ENCODE measurements around the gene NOXO1. TPM values are rescaled to one million over a fixed set of nuclear protein-coding genes. Genes with fewer than 3 reads are reported as not detected.
A peak's percentile ranks its signal among the peaks of the same experiment; 100 is the strongest.
"Not testable (repeated sequence)": the region's sequence is repeated elsewhere in the genome, so short reads cannot be mapped to it uniquely, and the experiment has no call there.

Gene NOXO1
- total and polyA plus RNA-seq, 11 donors = 0.06 to 0.15 TPM; not detected in 9

DNA sequence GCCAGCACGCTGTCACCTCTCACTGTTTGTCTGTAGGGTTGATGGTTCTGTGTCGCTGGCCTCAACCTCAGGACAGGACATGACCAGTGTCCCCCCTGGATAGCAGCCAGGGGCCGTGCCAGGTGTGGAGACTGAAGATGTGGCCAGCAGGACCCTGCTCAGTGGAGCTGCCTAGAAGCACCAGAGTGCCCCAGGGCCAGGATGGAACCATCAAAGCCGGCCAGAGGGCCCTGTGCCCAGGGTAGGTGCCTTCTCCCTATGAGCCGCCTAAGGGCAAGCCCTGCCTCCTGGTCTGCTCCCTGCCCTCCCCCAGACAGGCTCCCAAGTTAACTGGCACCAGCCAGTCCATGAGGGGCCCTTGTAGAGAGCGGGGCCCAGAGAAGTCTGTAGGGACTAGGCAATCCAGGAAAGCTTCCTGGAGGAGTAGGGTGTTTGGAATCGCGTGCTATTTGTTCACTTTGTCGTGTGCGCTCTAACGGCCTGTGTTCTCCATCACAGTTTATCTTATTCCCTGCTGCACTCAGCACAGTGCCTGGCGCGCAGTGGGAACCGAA is 22.5 kb downstream of the NOXO1 start:
- ATAC-seq (peak in 2 of 4 donors; percentile 0 to 3), DNase-seq (peak in 1 of 5 donors; percentile 48)
- intact Hi-C loops (cut with DNase I) = no loop called here
- no peak for TF ChIP-seq POLR2A (IDR thresholded peaks at IDR 0.05)
- TF ChIP-seq, protein P1, sequence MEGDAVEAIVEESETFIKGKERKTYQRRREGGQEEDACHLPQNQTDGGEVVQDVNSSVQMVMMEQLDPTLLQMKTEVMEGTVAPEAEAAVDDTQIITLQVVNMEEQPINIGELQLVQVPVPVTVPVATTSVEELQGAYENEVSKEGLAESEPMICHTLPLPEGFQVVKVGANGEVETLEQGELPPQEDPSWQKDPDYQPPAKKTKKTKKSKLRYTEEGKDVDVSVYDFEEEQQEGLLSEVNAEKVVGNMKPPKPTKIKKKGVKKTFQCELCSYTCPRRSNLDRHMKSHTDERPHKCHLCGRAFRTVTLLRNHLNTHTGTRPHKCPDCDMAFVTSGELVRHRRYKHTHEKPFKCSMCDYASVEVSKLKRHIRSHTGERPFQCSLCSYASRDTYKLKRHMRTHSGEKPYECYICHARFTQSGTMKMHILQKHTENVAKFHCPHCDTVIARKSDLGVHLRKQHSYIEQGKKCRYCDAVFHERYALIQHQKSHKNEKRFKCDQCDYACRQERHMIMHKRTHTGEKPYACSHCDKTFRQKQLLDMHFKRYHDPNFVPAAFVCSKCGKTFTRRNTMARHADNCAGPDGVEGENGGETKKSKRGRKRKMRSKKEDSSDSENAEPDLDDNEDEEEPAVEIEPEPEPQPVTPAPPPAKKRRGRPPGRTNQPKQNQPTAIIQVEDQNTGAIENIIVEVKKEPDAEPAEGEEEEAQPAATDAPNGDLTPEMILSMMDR (IDR thresholded peaks at IDR 0.05) = no peak
- Histone ChIP-seq H3K4me1 (peaks cover 7 to 43% (median 26%) of the 10 kb centered on the region in 12 donors), H3K27ac (peak overlapping the region in 11 of 12 donors; percentile 87 to 99 (median 94)), H3K4me3 (peak overlapping the region in 10 of 12 donors; percentile 68 to 100 (median 90)), H3K9me3 (no peaks in the 10 kb centered on the region), H3K36me3 (peaks cover 0 to 33% (median 29%) of the 10 kb centered on the region in 9 donors), H3K27me3 (no peaks in the 10 kb centered on the region)
- WGBS, 4 donors = 19 to 37% (median 33%) methylated on average over 8 to 14 of the region's 14 CpGs

DNA sequence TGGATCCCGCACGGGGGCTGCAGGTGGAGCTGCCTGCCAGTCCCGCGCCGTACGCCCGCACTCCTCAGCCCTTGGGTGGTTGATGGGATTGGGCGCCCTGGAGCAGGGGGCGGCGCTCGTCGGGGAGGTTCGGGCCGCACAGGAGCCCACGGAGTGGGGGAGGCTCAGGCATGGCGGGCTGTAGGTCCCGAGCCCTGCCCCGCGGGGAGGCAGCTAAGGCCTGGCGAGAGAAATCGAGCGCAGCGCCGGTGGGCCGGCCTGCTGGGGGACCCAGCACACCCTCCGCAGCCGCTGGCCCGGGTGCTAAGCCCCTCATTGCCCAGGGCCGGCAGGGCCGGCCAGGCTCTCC is 23.2 kb downstream of the NOXO1 start:
- ATAC-seq; H3K27me3 ChIP-seq; intact Hi-C loops (cut with DNase I); H3K9me3 ChIP-seq; H3K4me3 ChIP-seq; H3K27ac ChIP-seq: not testable (repeated sequence)
- H3K36me3 ChIP-seq = peaks cover 0 to 26% (median 22%) of the 10 kb centered on the region in 9 donors
- peak in 1 of 5 donors; percentile 23 for DNase-seq
- 58 to 79% (median 73%) methylated on average over 7 to 30 of the region's 30 CpGs for WGBS, 4 donors
- H3K4me1 ChIP-seq = peaks cover 6 to 36% (median 22%) of the 10 kb centered on the region in 12 donors

DNA sequence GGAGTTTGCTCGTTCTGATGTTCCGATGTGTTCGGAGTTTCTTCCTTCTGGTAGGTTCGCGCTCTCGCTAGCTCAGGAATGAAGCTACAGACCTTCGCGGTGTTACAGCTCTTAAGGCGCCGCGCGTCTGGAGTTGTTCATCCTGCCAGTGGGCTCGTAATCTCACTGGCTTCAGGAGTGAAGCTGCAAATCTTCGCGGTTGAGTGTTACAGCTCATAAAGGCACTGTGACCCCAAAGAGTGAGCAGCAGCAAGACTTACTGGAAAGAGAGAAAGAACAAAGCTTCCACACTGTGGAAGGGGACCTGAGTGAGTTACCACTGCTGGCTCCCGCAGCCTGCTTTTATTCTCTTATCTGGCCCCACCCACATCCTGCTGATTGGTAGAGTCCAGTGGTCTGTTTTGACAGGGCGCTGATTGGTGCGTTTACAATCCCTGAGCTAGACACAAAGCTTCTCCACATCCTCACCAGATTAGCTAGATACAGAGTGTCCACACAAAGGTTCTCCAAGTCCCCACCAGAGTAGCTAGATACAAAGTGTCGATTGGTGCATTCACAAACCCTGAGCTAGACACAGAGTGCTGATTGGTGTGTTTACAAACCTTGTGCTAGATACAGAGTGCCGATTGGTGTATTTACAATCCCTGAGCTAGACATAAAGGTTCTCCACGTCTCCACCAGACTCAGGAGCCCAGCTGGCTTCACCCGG is 23.7 kb downstream of the NOXO1 start:
- 85 to 92% (median 88%) methylated on average over 16 to 22 of the region's 22 CpGs for WGBS, 4 donors

DNA sequence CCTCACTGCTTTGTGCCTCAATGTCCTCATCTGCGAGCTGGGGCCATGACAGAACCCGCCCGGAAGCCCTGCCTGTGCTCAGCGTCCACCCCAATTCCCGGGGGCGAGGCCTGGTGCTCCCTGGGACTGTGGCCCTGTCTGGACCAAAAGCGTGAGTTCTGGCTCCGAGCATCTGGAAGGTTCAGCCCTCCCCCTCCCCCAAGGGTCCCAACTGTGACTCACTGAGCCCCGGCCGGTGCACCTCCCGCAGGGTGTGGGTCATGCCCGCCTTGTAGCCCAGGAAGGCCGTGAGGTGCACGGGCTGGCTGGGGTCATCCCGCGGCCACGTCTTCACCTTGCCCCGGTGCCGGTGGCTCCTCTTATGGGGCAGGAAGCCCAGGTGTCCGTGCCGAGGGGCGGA is 27.5 kb downstream of the NOXO1 start:
- no peaks in the 10 kb centered on the region for H3K27me3 ChIP-seq
- peak in 2 of 5 donors; percentile 20 to 40 for DNase-seq
- 53 to 94% (median 63%) methylated on average over 4 to 22 of the region's 22 CpGs for WGBS, 4 donors
- peaks cover 0 to 33% (median 5%) of the 10 kb centered on the region in 12 donors for H3K4me1 ChIP-seq
- no peaks in the 10 kb centered on the region for H3K36me3 ChIP-seq
- TF ChIP-seq, protein P1 (IDR thresholded peaks at IDR 0.05) = no peak
- no peak for TF ChIP-seq POLR2A (IDR thresholded peaks at IDR 0.05)
- H3K27ac ChIP-seq = peak overlapping the region; percentile 75 to 99 (median 96)
- H3K4me3 ChIP-seq = peak overlapping the region; percentile 32 to 62 (median 54)
- H3K9me3 ChIP-seq = no peaks in the 10 kb centered on the region
- intact Hi-C loops (cut with DNase I) = no loop called here
- ATAC-seq = peak in 3 of 4 donors; percentile 17 to 23 (median 22)

More for the DNA sequence above, 23.7 kb downstream of the NOXO1 start:
- H3K27me3 ChIP-seq; H3K4me3 ChIP-seq; H3K27ac ChIP-seq; intact Hi-C loops (cut with DNase I); H3K9me3 ChIP-seq; ATAC-seq: not testable (repeated sequence)
- H3K36me3 ChIP-seq = peaks cover 0 to 20% (median 17%) of the 10 kb centered on the region in 9 donors
- H3K4me1 ChIP-seq = peaks cover 4 to 35% (median 18%) of the 10 kb centered on the region in 12 donors
- DNase-seq = peak in 1 of 5 donors; percentile 15

DNA sequence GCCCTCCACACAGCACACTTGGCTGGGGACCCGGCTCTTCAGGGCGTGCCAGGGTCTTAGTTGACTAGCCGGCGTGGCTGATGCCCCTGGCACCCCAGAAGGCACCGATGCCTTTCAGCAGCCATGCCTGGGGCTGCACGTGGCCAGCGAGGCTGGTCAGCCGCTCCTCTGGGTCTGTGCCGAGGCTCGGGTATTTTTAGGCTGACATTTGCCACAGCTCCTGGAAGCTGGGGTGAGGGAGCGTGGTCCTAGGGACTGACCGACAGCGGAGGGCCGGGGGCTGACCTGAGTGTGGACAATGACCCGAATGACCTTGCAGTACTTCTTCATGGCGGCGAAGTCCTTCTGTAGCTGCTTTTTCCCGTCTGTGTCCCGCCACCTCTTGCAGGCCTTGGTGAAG is 30.7 kb downstream of the NOXO1 start:
- TF ChIP-seq, protein P1 (IDR thresholded peaks at IDR 0.05) = no peak
- TF ChIP-seq POLR2A (IDR thresholded peaks at IDR 0.05) = no peak
- ATAC-seq (peak; percentile 39 to 76 (median 60)), DNase-seq (peak in 4 of 5 donors; percentile 64 to 83 (median 70))
- intact Hi-C loops (cut with DNase I) = no loop called here
- Histone ChIP-seq H3K27me3 (no peaks in the 10 kb centered on the region), H3K36me3 (peaks cover 0 to 4% (median 0%) of the 10 kb centered on the region in 9 donors), H3K4me1 (peaks cover 0 to 30% (median 5%) of the 10 kb centered on the region in 12 donors), H3K27ac (peak overlapping the region; percentile 59 to 97 (median 83)), H3K9me3 (no peaks in the 10 kb centered on the region), H3K4me3 (no peak overlapping the region)
- WGBS, 4 donors = 49 to 72% (median 59%) methylated on average over 8 to 19 of the region's 19 CpGs

Data from heart left ventricle (tissue), 16 donors.